BE2C (cell line): ENCODE measurements around the gene TSPAN3.

Source experiments
- DNase-seq: peaks from one replicate; pipeline ENCODE4 v3.0.0-alpha.2; 2020
- H3K27me3 ChIP-seq: fragments of 250-450 bp; sonication (Bioruptor Pico); 2 replicates; pipeline ENCODE4 v1.5.1; 2020; ENCODE audit warnings: mild to moderate bottlenecking
- H3K36me3 ChIP-seq: fragments of 250-450 bp; sonication (Bioruptor Pico); 2 replicates; pipeline ENCODE4 v1.5.1; 2020; ENCODE audit warnings: mild to moderate bottlenecking
- H3K4me1 ChIP-seq: fragments of 250-450 bp; sonication (Bioruptor Pico); 2 replicates; pipeline ENCODE4 v1.5.1; 2020
- H3K4me3 ChIP-seq: 2 replicates; pipeline ENCODE4 v1.5.1; 2011; ENCODE audit warnings: low read depth, low read length
- H3K9me3 ChIP-seq: fragments of 250-450 bp; sonication (Bioruptor Pico); 2 replicates; pipeline ENCODE4 v1.5.1; 2020
- TF ChIP-seq, protein P1 (sequence below): IDR thresholded peaks from 2 replicates; pipeline ENCODE4 v1.5.1; 2012; ENCODE audit warnings: mild to moderate bottlenecking, low read depth, low read length

Gene TSPAN3

GRCh38 chr15:77044228-77045042 is 26.5 kb downstream of the TSPAN3 start:
- H3K27me3 ChIP-seq = no peaks in the 10 kb centered on the region
- TF ChIP-seq, protein P1, sequence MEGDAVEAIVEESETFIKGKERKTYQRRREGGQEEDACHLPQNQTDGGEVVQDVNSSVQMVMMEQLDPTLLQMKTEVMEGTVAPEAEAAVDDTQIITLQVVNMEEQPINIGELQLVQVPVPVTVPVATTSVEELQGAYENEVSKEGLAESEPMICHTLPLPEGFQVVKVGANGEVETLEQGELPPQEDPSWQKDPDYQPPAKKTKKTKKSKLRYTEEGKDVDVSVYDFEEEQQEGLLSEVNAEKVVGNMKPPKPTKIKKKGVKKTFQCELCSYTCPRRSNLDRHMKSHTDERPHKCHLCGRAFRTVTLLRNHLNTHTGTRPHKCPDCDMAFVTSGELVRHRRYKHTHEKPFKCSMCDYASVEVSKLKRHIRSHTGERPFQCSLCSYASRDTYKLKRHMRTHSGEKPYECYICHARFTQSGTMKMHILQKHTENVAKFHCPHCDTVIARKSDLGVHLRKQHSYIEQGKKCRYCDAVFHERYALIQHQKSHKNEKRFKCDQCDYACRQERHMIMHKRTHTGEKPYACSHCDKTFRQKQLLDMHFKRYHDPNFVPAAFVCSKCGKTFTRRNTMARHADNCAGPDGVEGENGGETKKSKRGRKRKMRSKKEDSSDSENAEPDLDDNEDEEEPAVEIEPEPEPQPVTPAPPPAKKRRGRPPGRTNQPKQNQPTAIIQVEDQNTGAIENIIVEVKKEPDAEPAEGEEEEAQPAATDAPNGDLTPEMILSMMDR = no peak
- peaks cover 59% of the 10 kb centered on the region for H3K36me3 ChIP-seq
- no peak overlapping the region for H3K4me3 ChIP-seq
- H3K9me3 ChIP-seq = no peaks in the 10 kb centered on the region
- no peaks in the 10 kb centered on the region for H3K4me1 ChIP-seq
- DNase-seq = no peak

- no peak for DNase-seq
These were observed 27.7 kb downstream of the TSPAN3 start for GRCh38 chr15:77042955-77043920.

GRCh38 chr15:77042245-77042919 is 28.5 kb downstream of the TSPAN3 start:
- H3K9me3 ChIP-seq = no peaks in the 10 kb centered on the region
- H3K4me3 ChIP-seq = no peak overlapping the region
- TF ChIP-seq, protein P1 = no peak
- H3K4me1 ChIP-seq = no peaks in the 10 kb centered on the region
- peaks cover 60% of the 10 kb centered on the region for H3K36me3 ChIP-seq
- no peak for DNase-seq
- no peaks in the 10 kb centered on the region for H3K27me3 ChIP-seq

More at GRCh38 chr15:77042955-77043920, 27.7 kb downstream of the TSPAN3 start:
- H3K4me3 ChIP-seq = no peak overlapping the region
- peaks cover 55% of the 10 kb centered on the region for H3K36me3 ChIP-seq
- H3K27me3 ChIP-seq = no peaks in the 10 kb centered on the region
- H3K4me1 ChIP-seq = no peaks in the 10 kb centered on the region
- TF ChIP-seq, protein P1 = no peak
- no peaks in the 10 kb centered on the region for H3K9me3 ChIP-seq

DNA sequence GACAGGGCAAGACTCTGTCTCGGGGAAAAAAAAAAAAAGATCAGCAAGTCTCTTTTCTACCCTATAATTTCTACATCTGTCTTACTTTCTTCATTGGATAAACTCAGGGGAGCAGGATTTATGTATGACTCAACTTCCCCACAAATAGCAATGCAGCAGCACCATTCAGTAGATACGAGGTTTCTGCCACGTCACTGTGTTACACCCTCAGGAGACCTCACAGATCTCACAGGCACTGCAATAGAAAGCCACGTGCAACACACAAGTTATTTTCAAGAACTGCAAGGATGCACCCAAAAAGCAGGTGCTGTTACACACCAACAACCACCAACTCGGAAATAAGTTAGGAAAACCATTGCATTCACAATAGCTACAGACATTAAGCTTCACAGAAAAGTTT is 30.2 kb downstream of the TSPAN3 start:
- Histone ChIP-seq H3K27me3 (no peaks in the 10 kb centered on the region), H3K36me3 (peaks cover 53% of the 10 kb centered on the region)
- TF ChIP-seq, protein P1 = no peak

DNA sequence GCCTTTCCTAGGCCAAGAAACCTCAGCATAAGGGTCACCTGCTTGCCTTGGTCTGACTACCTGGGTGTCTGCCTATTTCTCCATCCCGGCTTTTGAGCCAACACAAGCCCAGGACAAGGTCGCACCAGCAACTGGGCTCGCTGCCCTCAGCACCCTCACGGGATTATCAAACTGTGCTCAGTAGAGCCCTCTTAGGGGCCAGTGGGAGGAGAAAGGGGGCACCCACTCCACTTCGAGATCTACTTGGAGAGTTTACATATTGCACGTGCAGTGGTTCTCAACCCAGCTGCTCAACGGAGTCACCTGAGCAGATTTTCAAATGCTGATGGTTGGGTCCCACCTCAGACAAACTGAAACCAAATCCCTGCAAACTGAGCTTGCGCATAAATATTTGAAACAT is 31.1 kb downstream of the TSPAN3 start:
- H3K4me1 ChIP-seq = no peaks in the 10 kb centered on the region
- H3K27me3 ChIP-seq = no peaks in the 10 kb centered on the region
- DNase-seq = no peak
- TF ChIP-seq, protein P1 = no peak
- no peak overlapping the region for H3K4me3 ChIP-seq
- H3K9me3 ChIP-seq = no peaks in the 10 kb centered on the region
- peaks cover 45% of the 10 kb centered on the region for H3K36me3 ChIP-seq

More for the DNA sequence above, 30.2 kb downstream of the TSPAN3 start:
- H3K4me1 ChIP-seq = no peaks in the 10 kb centered on the region
- no peak overlapping the region for H3K4me3 ChIP-seq
- no peak for DNase-seq
- H3K9me3 ChIP-seq = no peaks in the 10 kb centered on the region
